ENCODE measurements around the gene CDC25C. TPM values are rescaled to one million over a fixed set of nuclear protein-coding genes. Genes with fewer than 3 reads are reported as not detected.

The CDC25C gene
- total and polyA plus RNA-seq, 4 donors: 0.25 to 3.0 (median 0.41) TPM

DNA sequence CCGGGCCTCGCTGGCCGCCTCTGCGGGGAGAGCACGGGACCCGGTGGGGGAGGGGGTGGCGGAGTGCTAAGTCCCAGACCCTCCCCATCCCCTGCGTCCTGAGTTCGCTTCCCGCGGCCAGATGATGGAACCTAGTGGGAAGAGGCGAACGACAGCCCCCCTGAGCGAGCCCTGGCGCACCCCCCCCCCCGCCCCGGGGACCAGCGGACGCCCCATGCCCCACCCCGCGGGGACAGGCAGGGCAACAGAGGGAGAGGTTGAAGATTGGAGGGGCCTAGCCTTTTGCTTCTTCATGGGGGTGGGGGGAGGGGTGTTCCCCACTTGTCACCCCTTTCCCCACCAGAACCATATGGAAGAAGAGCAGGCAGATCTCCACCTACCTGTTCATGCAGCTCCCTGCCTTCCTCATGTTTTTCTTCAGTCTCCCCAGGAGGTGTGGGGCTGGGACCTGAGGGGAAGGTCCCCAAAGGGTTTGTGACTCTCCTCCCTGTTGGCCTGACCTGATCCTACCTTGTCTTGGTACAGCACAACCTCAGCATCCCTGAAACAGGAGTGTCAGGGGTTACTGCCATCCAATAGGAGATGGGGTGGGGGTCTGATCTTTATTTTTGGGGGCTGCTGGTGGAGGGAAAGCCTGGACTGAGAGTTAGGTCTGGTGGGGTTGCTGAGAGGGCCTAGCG is 6.9 kb upstream of the CDC25C start:
- Histone ChIP-seq H3K27ac (ENCODE audit: low read depth in 1 of 2, low read length in 1 of 2) (peak overlapping the region; percentile 81 to 94), H3K4me1 (ENCODE audit: control insufficient read depth in 5 of 5, insufficient read depth in 5 of 5, low read length in 5 of 5) (peaks cover 0 to 23% (median 6%) of the 10 kb centered on the region in 5 donors), H3K36me3 (ENCODE audit: control insufficient read depth in 4 of 4, insufficient read depth in 4 of 4, low read length in 4 of 4) (peaks cover 3 to 10% (median 7%) of the 10 kb centered on the region in 4 donors), H3K9ac (ENCODE audit: insufficient read depth in 1 of 2, low read length in 2 of 2) (peak overlapping the region; percentile 77 to 91), H3K9me3 (ENCODE audit: control insufficient read depth in 4 of 4, insufficient read depth in 3 of 4, low read length in 3 of 4) (no peaks in the 10 kb centered on the region), H3K27me3 (ENCODE audit: control insufficient read depth in 3 of 3, insufficient read depth in 3 of 3, low read length in 2 of 3) (no peaks in the 10 kb centered on the region), H3K4me3 (peak overlapping the region; percentile 50)
- no peak for ATAC-seq (ENCODE audit: insufficient read depth, low FRiP score)
- peak in 1 of 3 donors; percentile 25 for DNase-seq
- WGBS, 2 donors: 1 to 3% methylated on average over 10 to 22 of the region's 22 CpGs
- TF ChIP-seq CTCF (IDR thresholded peaks at IDR 0.05; ENCODE audit: control extremely low read depth, extremely low read depth): no peak

- Histone ChIP-seq H3K27me3 (ENCODE audit: control insufficient read depth in 3 of 3, insufficient read depth in 3 of 3, low read length in 2 of 3) (no peaks in the 10 kb centered on the region), H3K4me1 (ENCODE audit: control insufficient read depth in 5 of 5, insufficient read depth in 5 of 5, low read length in 5 of 5) (peaks cover 0 to 23% (median 6%) of the 10 kb centered on the region in 5 donors), H3K36me3 (ENCODE audit: control insufficient read depth in 4 of 4, insufficient read depth in 4 of 4, low read length in 4 of 4) (peaks cover 3 to 10% (median 7%) of the 10 kb centered on the region in 4 donors), H3K27ac (ENCODE audit: low read depth in 1 of 2, low read length in 1 of 2) (peak within 1 kb of the TSS; percentile 81 to 94), H3K4me3 (peak within 1 kb of the TSS; percentile 51), H3K9me3 (ENCODE audit: control insufficient read depth in 4 of 4, insufficient read depth in 3 of 4, low read length in 3 of 4) (no peaks in the 10 kb centered on the region), H3K9ac (ENCODE audit: insufficient read depth in 1 of 2, low read length in 2 of 2) (peak within 1 kb of the TSS; percentile 83 to 91)
- peak; percentile 94 for ATAC-seq (ENCODE audit: insufficient read depth, low FRiP score)
- 0 to 1% methylated on average over 53 to 56 of the region's 56 CpGs for WGBS, 2 donors
- peak; percentile 94 to 96 (median 96) for DNase-seq
- TF ChIP-seq CTCF (IDR thresholded peaks at IDR 0.05; ENCODE audit: control extremely low read depth, extremely low read depth): no peak
Measured at GRCh38 chr5:138337685-138338410, 6.2 kb upstream of the CDC25C start, which contains the start of gene FAM53C. TSS of gene FAM53C (plus strand) at chr5:138338266. CDS start at chr5:138341336, 3,070 bp downstream.

- ATAC-seq (ENCODE audit: insufficient read depth, low FRiP score): peak; percentile 53
- H3K4me1 ChIP-seq (ENCODE audit: control insufficient read depth in 5 of 5, insufficient read depth in 5 of 5, low read length in 5 of 5): peaks cover 0 to 27% (median 6%) of the 10 kb centered on the region in 5 donors
- H3K9me3 ChIP-seq (ENCODE audit: control insufficient read depth in 4 of 4, insufficient read depth in 3 of 4, low read length in 3 of 4): no peaks in the 10 kb centered on the region
- H3K4me3 ChIP-seq: peak overlapping the region; percentile 51
- no peak for DNase-seq
- no peak for TF ChIP-seq CTCF (IDR thresholded peaks at IDR 0.05; ENCODE audit: control extremely low read depth, extremely low read depth)
- H3K27me3 ChIP-seq (ENCODE audit: control insufficient read depth in 3 of 3, insufficient read depth in 3 of 3, low read length in 2 of 3): no peaks in the 10 kb centered on the region
- 22 to 23% methylated on average over 13 of the region's 13 CpGs for WGBS, 2 donors
- H3K9ac ChIP-seq (ENCODE audit: insufficient read depth in 1 of 2, low read length in 2 of 2): peak overlapping the region; percentile 83 to 91
- peak overlapping the region; percentile 81 to 94 for H3K27ac ChIP-seq (ENCODE audit: low read depth in 1 of 2, low read length in 1 of 2)
- H3K36me3 ChIP-seq (ENCODE audit: control insufficient read depth in 4 of 4, insufficient read depth in 4 of 4, low read length in 4 of 4): peaks cover 3 to 10% (median 7%) of the 10 kb centered on the region in 4 donors
Measured at GRCh38 chr5:138336952-138337684, 5.5 kb upstream of the CDC25C start.
